GM21737 (cell line): ENCODE results near the gene TLX2.
"Not testable (repeated sequence)": the region's sequence is repeated elsewhere in the genome, so short reads cannot be mapped to it uniquely, and the experiment has no call there.

Experiments used
- ATAC-seq: cut with Tn5 transposase; IDR thresholded peaks from one replicate; pipeline ENCODE4 v1.9.1; 2021; ENCODE audit warnings: mild to moderate bottlenecking, moderate library complexity; ENCODE audit not compliant: unreplicated experiment

Gene TLX2

DNA sequence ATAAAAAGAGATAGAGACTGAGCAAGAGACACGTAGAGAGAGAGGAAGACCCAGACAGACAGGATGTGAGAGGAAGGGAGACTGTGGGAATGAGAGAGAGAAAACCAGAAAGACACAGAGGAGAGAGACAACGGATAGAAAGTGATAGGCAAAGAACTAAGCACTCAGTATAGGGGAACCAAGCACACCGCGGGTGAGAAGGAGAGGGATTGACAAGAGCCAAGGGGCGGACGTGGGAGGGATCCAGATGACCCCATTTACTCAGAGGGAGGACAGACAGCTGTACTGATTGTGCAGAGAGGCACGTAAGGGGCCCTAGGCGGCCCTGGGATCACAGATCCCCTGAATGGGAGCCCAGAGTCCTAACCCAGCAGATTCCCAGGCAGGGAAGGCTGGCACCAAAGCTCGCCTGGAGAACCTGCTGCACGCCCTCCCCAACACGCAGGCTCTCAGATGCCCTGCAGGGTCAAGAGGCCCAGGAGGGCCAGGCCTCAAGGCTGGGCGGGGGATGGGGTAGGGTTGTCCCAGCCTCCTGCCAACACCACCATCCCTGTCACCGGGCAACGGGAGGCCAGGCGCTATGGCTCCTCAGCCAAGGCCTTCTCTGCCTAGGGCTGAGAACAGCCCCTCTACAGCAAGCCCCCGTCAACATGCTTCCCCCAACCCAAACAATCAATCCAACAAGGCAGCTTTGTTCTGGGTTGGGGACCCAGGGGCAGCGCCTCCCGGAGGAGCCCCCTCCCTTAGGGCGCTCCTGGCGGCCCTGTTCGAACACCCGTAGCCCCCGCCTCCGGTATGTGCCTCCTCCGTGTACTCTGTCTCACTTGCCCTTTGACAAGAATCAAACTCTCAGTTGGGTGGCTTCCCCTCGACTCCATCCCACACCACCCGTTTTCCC is 38.9 kb downstream of the TLX2 start:
- no peak for ATAC-seq

DNA sequence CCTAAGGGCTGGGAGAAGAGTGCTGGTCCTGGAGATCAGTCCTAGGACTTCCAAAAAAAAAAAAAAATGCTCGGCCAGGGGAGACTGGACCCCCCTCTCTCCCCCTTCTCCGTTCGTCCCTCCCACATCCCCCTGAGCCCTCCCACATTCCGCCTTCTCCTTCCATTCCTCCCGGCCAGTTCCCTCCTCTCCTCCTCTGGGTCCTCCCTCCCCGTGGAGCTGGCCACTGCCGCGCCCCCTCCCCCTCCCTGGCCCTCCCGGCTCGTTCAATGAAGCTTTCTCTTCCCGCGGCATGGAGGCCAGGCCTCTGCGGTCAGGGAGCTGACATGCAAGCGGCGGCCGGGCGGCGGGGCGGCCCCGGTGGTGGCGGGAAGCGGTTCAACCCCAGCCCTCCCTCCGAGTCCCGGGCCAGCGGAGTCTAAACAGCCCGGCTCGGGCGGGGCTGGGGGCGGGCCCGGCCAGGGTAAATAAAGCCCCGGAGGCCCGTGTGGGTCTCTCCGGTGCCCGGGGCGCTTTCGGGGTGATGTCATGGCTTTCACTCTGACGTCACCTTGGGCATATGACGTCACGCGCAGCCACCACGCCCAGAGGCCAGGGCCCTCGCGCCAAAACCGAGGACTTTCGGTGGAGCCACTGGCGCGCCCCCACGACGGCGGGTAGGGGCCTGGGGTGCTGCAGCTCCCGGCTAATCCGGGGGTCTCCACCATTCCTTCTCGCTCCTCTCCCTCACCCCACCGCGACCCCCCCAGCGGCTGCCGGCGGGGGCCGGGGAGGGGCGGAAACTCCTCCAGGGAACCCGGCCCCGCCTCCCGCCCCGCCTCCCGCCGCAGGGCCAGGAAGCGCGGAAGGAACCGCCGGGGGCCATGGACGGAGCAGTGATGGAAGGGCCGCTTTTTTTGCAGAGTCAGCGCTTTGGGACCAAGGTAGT is 39.9 kb downstream of the TLX2 start, which contains the start of the genes DOK1 and LOXL3:
TSS of gene DOK1 (plus strand) at position 829 of the 928 bp plus-strand sequence. CDS start at position 864, 35 bp downstream.
TSS of gene LOXL3 (minus strand) at position 51 of the 928 bp plus-strand sequence. CDS start 1,308 bp downstream, outside the sequence.
- peak; percentile 49 for ATAC-seq

DNA sequence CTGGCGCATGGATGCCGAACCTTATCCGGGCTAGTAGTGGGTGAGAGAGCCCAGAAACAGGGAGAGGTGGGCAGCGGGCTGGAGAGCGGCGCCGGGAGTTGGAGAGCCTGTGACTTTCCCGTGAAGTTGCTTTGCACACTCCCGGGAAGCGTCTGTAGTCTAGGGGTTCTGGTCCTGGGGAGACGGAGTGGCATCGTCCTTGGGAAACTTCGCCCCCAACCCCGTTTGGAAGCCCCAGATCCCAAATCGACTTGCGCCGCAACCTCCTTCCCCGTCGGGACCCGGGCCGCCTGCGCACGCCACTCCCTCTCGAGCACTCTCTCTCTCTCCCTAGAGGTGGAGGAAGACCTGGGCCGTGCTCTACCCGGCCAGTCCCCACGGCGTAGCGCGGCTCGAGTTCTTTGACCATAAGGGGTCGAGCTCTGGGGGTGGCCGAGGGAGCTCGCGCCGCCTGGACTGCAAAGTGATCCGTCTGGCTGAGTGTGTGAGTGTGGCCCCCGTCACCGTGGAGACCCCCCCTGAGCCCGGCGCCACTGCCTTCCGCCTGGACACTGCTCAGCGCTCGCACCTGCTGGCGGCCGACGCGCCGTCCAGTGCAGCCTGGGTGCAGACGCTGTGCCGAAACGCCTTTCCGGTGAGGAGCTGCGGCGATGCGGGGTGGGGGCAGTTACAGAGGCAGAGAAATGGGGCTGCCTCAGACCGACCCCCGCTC is 40.7 kb downstream of the TLX2 start:
- ATAC-seq: peak; percentile 38

DNA sequence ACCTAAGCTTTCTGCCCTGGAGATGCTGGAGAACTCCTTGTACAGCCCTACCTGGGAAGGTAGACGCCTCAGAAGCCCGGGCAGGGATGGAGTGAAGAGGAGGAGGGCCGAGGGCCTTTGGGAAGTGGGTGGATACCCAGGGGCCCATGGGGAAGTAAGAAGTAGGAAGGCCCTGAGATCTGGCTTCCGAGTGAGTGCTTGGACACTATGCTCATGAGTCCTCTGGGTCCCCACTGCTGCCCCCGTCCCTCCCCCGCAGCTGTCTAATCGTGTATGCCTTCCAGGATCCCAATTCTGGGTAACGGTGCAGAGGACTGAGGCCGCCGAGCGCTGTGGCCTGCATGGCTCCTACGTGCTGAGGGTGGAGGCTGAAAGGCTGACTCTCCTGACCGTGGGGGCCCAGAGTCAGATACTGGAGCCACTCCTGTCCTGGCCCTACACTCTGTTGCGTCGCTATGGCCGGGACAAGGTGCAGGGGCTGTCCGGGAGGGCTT is 41.4 kb downstream of the TLX2 start:
- no peak for ATAC-seq

DNA sequence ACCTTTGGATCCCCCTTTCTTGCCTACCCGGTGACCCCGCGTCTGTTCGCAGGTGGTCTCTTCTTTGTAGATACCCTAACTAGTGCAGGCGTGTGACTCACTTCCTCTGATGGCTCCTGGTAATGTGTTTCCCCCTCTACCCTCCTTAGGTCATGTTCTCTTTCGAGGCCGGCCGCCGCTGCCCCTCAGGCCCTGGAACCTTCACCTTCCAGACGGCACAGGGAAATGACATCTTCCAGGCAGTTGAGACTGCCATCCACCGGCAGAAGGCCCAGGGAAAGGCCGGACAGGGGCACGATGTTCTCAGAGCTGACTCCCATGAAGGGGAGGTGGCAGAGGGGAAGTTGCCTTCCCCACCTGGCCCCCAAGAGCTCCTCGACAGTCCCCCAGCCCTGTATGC is 41.9 kb downstream of the TLX2 start:
- no peak for ATAC-seq

DNA sequence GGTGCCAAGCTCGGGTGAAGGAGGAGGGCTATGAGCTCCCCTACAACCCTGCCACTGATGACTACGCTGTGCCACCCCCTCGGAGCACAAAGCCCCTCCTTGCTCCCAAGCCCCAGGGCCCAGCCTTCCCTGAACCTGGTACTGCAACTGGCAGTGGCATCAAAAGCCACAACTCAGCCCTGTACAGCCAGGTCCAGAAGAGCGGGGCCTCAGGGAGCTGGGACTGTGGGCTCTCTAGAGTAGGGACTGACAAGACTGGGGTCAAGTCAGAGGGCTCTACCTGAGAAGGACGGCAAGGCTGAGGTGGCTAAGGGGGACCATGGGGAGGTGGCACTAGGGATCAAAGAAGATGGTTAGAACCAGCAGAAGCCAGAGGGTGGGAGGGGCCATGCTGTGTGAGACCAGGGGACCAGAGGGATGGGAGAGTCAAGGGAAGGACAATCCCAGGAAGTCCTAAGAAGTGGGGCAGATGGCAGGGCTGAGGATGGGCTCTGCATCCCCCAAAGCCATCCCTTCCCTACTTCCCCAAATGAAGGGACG is 42.7 kb downstream of the TLX2 start:
- no peak for ATAC-seq

DNA sequence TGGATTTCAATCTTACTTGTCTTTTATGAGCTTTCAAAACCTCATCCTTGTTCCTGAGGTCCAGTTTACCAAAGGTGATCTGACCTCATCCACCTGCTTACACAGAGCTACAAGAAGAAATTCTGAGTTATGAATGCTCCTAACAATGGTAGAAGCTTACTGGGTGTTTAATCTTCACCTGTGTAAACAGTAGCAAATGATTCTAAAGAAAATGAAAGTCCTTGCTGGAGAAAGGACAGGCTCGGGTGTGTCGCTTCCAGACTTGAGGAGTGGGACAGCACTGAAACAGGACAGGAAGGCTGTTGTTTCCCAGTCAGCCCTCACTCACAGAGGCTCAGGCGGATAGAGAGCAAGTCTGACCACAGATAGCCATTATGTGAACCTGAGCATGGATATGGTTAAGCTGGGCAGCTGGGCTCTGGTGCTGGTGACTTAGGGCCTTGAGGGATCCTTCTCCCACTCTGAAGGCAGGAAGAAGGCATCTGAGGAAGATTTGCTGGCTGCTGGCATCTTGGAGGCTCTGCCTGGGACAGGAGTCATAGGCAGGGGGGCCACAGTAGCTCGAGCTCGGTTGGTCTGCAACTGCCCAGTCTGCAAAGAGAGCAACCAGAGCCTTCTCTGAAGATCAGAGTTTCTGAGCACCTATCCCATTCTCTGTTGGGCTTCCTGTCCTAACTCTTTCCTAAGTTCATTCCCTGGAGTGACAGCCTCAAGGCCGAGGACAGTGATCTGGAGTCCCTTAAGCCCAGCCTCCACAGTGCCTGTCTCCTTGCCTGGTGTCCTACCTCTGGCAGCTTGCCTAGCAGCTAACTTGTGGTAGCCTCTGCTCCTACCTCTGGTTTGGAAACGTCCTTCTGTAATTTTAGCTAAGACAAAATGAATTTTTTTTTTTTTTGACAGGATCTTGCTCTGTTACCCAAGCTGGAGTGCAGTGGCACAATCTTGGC is 44.3 kb downstream of the TLX2 start:
- ATAC-seq: no peak

DNA sequence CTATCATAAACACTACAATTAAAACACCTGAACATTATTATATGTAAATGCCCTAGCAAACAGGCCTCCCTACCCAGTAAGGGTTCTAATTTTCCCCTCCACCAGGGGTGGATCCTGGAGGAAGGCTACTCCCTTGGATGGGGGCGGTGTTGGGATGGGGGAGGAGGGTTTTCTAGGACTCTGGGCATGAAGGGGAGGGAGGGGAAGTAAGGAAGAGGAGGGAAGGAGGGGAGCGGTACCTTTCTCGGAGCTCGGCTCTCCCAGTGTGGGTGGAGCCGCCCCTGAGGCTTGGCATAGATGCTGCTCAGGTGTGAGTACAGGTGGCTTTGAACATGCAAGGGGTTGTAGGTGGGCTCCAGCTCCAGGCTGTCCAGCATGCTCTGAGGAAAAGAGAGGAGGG is 45.7 kb downstream of the TLX2 start:
- ATAC-seq: no peak

DNA sequence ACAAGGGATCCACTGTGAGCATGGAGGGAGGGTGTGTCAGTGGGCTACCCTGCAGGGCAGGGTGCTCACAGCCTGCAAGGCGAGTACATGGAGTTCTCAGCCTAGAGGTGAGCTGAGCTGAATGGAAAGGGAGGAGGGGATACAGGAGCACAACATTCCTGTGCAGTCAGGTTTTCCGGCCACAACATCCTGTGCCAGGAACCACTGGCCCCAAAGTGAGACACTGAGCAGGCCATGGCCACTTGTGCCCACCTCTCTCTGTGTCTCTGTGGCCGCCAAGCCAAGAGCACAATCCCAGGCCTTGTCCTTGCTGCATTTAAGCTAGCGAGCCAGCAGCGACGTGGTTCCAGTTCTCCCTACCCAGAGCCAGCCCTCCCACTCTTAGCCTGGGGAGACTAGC is 46.3 kb downstream of the TLX2 start:
- no peak for ATAC-seq

DNA sequence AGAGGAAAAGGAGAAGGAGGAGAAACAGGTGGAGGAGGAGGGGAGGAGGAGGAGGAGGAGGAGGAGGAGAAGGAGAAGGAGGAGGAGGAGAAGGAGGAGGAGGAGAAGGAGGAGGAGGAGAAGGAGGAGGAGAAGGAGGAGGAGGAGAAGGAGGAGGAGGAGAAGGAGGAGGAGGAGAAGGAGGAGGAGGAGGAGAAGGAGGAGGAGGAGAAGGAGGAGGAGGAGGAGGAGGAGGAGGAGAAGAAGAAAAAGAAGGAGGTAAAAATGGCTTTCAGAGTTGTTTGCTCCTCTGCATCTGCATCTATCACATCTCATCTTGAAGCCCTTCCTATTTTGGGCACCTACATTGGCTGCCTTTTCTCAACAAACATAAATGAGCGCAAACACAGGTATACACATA is 46.8 kb downstream of the TLX2 start:
- ATAC-seq: not testable (repeated sequence)

DNA sequence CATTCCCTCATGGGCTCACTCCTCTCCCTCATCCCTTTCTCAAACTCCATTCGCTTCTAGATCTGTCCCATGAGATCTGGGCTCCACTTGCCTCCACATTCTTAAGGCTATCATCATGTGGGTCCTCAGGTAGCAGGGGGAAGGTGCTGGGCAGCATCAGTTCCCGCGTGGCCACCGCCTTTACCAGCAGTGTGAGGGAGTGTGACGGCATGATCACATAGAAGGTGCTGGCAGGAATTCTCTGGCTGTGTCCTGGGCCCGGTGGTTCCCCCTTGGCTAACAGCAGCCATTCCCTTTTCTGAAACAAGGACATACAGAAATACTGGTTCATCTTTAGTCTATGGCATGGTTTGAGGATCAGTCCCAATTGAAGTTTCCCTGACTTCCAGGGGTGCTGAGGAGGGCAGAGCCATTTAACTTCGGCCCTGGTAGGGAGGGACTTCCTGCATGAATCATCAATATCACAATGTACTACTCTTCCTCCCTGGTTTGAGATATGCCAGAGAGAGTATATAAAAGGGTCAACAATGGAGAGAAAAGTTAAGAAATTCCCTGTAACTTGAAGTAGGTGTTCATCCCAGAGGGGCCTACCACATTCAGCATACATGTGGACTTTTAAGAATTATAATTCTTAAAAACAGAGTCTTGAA is 48.0 kb downstream of the TLX2 start:
- no peak for ATAC-seq

DNA sequence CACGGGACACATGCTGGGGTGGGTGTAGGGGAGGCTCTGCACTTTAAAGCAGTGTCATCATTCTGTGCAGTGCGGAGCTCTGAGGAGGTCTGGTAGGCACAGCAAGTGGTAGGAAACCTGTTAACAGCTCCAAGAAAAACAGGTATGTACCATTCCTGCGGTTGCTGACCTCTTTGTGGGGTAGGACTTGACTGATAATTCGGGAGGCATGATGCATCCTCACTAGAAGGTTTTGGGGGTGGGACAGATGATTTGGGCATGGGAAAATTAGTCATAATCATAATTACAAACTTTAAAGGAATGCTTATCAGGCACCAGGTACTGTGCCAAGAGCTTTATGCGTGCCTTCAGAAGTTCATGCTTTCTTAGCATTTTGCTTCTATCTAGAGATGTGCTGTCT is 50.0 kb downstream of the TLX2 start:
- no peak for ATAC-seq

DNA sequence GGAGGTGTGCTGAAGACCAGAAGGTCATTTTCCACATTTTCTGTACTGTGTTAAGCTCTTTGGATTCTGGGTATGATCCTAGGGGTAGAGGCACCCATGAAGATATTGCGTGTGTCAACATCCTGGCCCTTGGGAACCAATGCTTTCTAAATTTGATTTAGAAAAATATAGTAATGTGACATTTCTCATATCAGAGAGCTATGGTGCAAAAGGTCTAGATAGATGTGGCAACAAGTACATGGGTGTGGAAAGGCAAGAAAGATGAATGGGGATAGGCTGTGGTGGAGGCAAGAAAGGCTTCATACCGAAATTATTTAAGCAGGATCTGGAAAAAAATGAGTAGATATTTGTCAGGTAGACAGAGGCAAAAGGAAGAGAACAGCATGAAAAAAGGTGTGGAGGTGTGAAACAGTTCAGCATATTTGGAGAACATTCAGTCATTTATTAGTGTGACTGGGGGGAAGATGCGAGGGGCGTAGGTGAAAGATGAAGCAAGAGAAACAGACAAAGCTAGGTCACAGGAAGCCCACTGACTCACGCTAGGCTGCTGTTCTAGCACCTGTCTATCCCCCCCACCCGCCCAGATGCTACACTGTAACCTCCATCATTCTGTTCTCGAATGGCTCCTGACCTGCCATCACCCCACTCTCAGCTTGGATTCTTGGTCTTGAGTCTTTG is 52.0 kb downstream of the TLX2 start:
- ATAC-seq: no peak

DNA sequence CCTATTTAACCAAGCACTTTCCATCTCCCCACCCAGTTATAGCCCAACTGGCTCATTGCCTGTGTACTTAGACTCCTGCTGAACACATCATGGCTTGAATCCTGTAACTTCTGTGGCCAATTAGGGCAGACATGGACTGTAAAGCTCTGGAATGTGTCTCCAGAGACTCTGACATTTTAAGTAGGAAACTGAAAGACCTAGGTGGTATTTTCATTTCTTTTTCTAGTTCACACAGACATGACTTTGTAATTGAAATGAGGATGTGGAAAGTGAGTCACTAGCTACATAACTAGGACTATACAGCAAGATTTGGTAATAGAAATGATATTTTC is 52.5 kb downstream of the TLX2 start:
- no peak for ATAC-seq
